HepG2 (cell line): ENCODE measurements around the gene PEX12. TPM values are rescaled to one million over a fixed set of nuclear protein-coding genes. Genes with fewer than 3 reads are reported as not detected.

Experiments used
- AGO1 ChIP-seq: fragments of 200-400 bp; formaldehyde crosslinking; IDR thresholded peaks from 2 replicates; pipeline ENCODE4 v1.6.1; 2017; ENCODE audit warnings: mild to moderate bottlenecking, low read depth, low read length, moderate library complexity; ENCODE audit not compliant: poor library complexity, severe bottlenecking
- ATM ChIP-seq: fragments of 450-650 bp; IDR thresholded peaks from 2 replicates; pipeline ENCODE4 v1.7.1; 2017; ENCODE audit warnings: mild to moderate bottlenecking, borderline replicate concordance
- BCL3 ChIP-seq: sonication (generic); formaldehyde crosslinking; IDR thresholded peaks from 2 replicates; pipeline ENCODE4 v1.5.1; 2020; ENCODE audit warnings: mild to moderate bottlenecking, missing genetic modification reagents, moderate library complexity
- BORCS8-MEF2B ChIP-seq: sonication (generic); formaldehyde crosslinking; IDR thresholded peaks from 2 replicates; pipeline ENCODE4 v1.8.0; 2022; ENCODE audit warnings: mild to moderate bottlenecking, missing genetic modification reagents
- CHD4 ChIP-seq: fragments of 200-600 bp; sonication (generic); IDR thresholded peaks from 2 replicates; pipeline ENCODE4 v1.7.0; 2017; ENCODE audit warnings: mild to moderate bottlenecking, low read length, borderline replicate concordance
- EEA1 ChIP-seq: sonication (generic); formaldehyde crosslinking; IDR thresholded peaks from 2 replicates; pipeline ENCODE4 v1.5.1; 2020; ENCODE audit warnings: mild to moderate bottlenecking, missing genetic modification reagents, borderline replicate concordance
- FOSL2 ChIP-seq: sonication (generic); formaldehyde crosslinking; IDR thresholded peaks from 2 replicates; pipeline ENCODE4 v1.4.0; 2020; ENCODE audit warnings: missing genetic modification reagents
- IRF9 ChIP-seq: sonication (generic); formaldehyde crosslinking; IDR thresholded peaks from 2 replicates; pipeline ENCODE4 v1.8.0; 2022; ENCODE audit warnings: missing genetic modification reagents, mild to moderate bottlenecking, borderline replicate concordance
- KAT2B ChIP-seq: fragments of 150-350 bp; IDR thresholded peaks from 2 replicates; pipeline ENCODE4 v1.6.1; 2014; ENCODE audit warnings: low read depth, low read length, borderline replicate concordance
- KLF12 ChIP-seq: sonication (generic); formaldehyde crosslinking; IDR thresholded peaks from 2 replicates; pipeline ENCODE4 v1.4.0; 2020; ENCODE audit warnings: missing genetic modification reagents, borderline replicate concordance
- MED8 ChIP-seq: sonication (generic); formaldehyde crosslinking; IDR thresholded peaks from 2 replicates; pipeline ENCODE4 v1.8.1; 2023; ENCODE audit warnings: mild to moderate bottlenecking, missing genetic modification reagents; ENCODE audit not compliant: insufficient replicate concordance
- MIER2 ChIP-seq: IDR thresholded peaks from 2 replicates; pipeline ENCODE4 v1.6.1; 2016; ENCODE audit warnings: missing biosample characterization, missing genetic modification reagents
- MTA3 ChIP-seq: sonication (generic); formaldehyde crosslinking; IDR thresholded peaks from 2 replicates; pipeline ENCODE4 v1.4.0; 2020; ENCODE audit warnings: missing genetic modification reagents
- NFATC3 ChIP-seq: sonication (generic); formaldehyde crosslinking; IDR thresholded peaks from 2 replicates; pipeline ENCODE4 v1.5.1; 2020; ENCODE audit warnings: mild to moderate bottlenecking, missing genetic modification reagents
- NFE2 ChIP-seq: sonication (generic); formaldehyde crosslinking; IDR thresholded peaks from 2 replicates; pipeline ENCODE4 v1.4.0; 2020; ENCODE audit warnings: missing genetic modification reagents
- NR2F6 ChIP-seq, 2 experiments: IDR thresholded peaks; 2 replicates each; pipeline ENCODE4 v1.6.1; 2016; ENCODE audit warnings: antibody characterized with exemption in 1 of 2, mild to moderate bottlenecking in 1 of 2
- POLR2G ChIP-seq: fragments of 200-400 bp; formaldehyde crosslinking; IDR thresholded peaks from 2 replicates; pipeline ENCODE4 v1.6.1; 2018; ENCODE audit warnings: mild to moderate bottlenecking, low read depth, low read length, moderate library complexity
- PRMT3 ChIP-seq: sonication (generic); formaldehyde crosslinking; IDR thresholded peaks from 2 replicates; pipeline ENCODE4 v1.8.1; 2022; ENCODE audit warnings: low read depth, mild to moderate bottlenecking, moderate library complexity, missing genetic modification reagents, borderline replicate concordance
- SNAPC2 ChIP-seq: sonication (generic); formaldehyde crosslinking; IDR thresholded peaks from 2 replicates; pipeline ENCODE4 v1.8.1; 2022; ENCODE audit warnings: mild to moderate bottlenecking, missing genetic modification reagents
- SSRP1 ChIP-seq: IDR thresholded peaks from 2 replicates; pipeline ENCODE4 v1.6.1; 2016; ENCODE audit warnings: control low read depth
- TBL1XR1 ChIP-seq: fragments of 150-350 bp; IDR thresholded peaks from 2 replicates; pipeline ENCODE4 v1.6.1; 2014; ENCODE audit warnings: borderline replicate concordance, low read length; ENCODE audit not compliant: partially characterized antibody
- ZBTB43 ChIP-seq: sonication (generic); formaldehyde crosslinking; conservative IDR thresholded peaks from 2 replicates; pipeline ENCODE4 v1.4.0; 2020; ENCODE audit warnings: missing genetic modification reagents
- ZNF260 ChIP-seq: sonication (generic); formaldehyde crosslinking; IDR thresholded peaks from 2 replicates; pipeline ENCODE4 v1.4.0; 2020; ENCODE audit warnings: missing genetic modification reagents, low read depth, mild to moderate bottlenecking, borderline replicate concordance
- ZNF547 ChIP-seq: sonication (generic); formaldehyde crosslinking; IDR thresholded peaks from 2 replicates; pipeline ENCODE4 v1.5.1; 2020; ENCODE audit warnings: mild to moderate bottlenecking, missing genetic modification reagents
- ZNF784 ChIP-seq: sonication (generic); formaldehyde crosslinking; IDR thresholded peaks from 2 replicates; pipeline ENCODE4 v1.5.1; 2020; ENCODE audit warnings: missing genetic modification reagents, mild to moderate bottlenecking, borderline replicate concordance
- ZSCAN20 ChIP-seq: sonication (generic); formaldehyde crosslinking; IDR thresholded peaks from 2 replicates; pipeline ENCODE4 v1.4.0; 2020; ENCODE audit warnings: missing genetic modification reagents, mild to moderate bottlenecking, borderline replicate concordance
- polyA plus RNA-seq, 8 experiments: library from polyadenylated mRNA; depleted of rRNA in 3 of 8; stranded (reverse) in 7 of 8; unstranded in 1 of 8; fragments of >200 nt; fragmentation: Illumina TruSeq in 4 of 8; extraction: Trizol in 4 of 8; gene quantifications; 2 replicates each; pipeline versions ENCODE4 v1.2.1 to v1.2.3, GENCODE V29; 2011 to 2016; ENCODE audit warnings: low read depth in 4 of 8, missing spikeins in 1 of 8, mixed read lengths in 1 of 8; ENCODE audit not compliant: insufficient read depth in 1 of 8
- total RNA-seq, 5 experiments: library from RNA; depleted of rRNA; stranded (reverse); fragments of >200 nt; fragmentation: Illumina TruSeq; extraction: Trizol; gene quantifications; 2 replicates each; pipeline ENCODE4 v1.2.3, GENCODE V29; 2016; ENCODE audit warnings: low read depth in 1 of 5

The PEX12 gene
- total and polyA plus RNA-seq, 2 of the 13 experiments (the other 11 are each of a cell fraction or from before 2014, with no cell fraction given) = 5.1 to 11.9 TPM

- no peak for TF ChIP-seq BCL3 (CRISPR knock-in tag)
- peak; percentile 67 for TF ChIP-seq AGO1
- no peak for TF ChIP-seq SNAPC2 (CRISPR knock-in tag)
- TF ChIP-seq NR2F6 (IDR thresholded peaks at IDR 0.05) = no peak
- TF ChIP-seq NR2F6 (CRISPR knock-in tag; IDR thresholded peaks at IDR 0.05) = peak; percentile 72
- TF ChIP-seq POLR2G = peak; percentile 96
- TF ChIP-seq EEA1 = no peak
- TF ChIP-seq ZSCAN20 (CRISPR knock-in tag) = peak; percentile 76; the same call in 1 of the 2 replicates
- TF ChIP-seq FOSL2 (CRISPR knock-in tag) = peak; percentile 46; the same call in 1 of the 2 replicates
- TF ChIP-seq ZNF260 (CRISPR knock-in tag) = no peak
- TF ChIP-seq ZBTB43 (CRISPR knock-in tag) = no peak; the same call in 1 of the 2 replicates
- no peak for TF ChIP-seq PRMT3 (CRISPR knock-in tag)
- TF ChIP-seq ZNF784 (CRISPR knock-in tag) = peak; percentile 88; the same call in 1 of the 2 replicates
- TF ChIP-seq KLF12 = no peak; the same call in 1 of the 2 replicates
- TF ChIP-seq NFATC3 = no peak
- 0 out of 2 replicates have a peak, but pooled peaks have one; percentile 63 for TF ChIP-seq IRF9 (CRISPR knock-in tag)
- TF ChIP-seq MED8 (CRISPR knock-in tag) = no peak
- peak; percentile 14 for TF ChIP-seq TBL1XR1
- TF ChIP-seq KAT2B = no peak
- TF ChIP-seq MIER2 = peak; percentile 39; the same call in 1 of the 2 replicates
- TF ChIP-seq NFE2 = no peak
- peak; percentile 53; the same call in 1 of the 2 replicates for TF ChIP-seq BORCS8-MEF2B (CRISPR knock-in tag)
- no peak for TF ChIP-seq SSRP1
- TF ChIP-seq ATM = no peak
- no peak; the same call in 1 of the 2 replicates for TF ChIP-seq ZNF547 (CRISPR knock-in tag)
- TF ChIP-seq CHD4 = no peak
- no peak for TF ChIP-seq MTA3
These were observed at the start of gene PEX12 (continued) for GRCh38 chr17:35578197-35578928.
